Raji (cell line): ENCODE measurements around the gene HLA-DMA.
A peak's percentile ranks its signal among the peaks of the same experiment; 100 is the strongest.

ENCODE experiments used
- POLR2A ChIP-seq: IDR thresholded peaks from 2 replicates; pipeline ENCODE4 v1.6.1; 2011; ENCODE audit warnings: low read depth, low read length, control low read depth; ENCODE audit not compliant: insufficient read depth

HLA-DMA gene

GRCh38 chr6:32977272-32977952 lies 24.5 kb upstream of the HLA-DMA start:
- no peak for TF ChIP-seq POLR2A

- TF ChIP-seq POLR2A: no peak
Measured at GRCh38 chr6:32976334-32977069, 23.6 kb upstream of the HLA-DMA start.

- TF ChIP-seq POLR2A: no peak
Measured at GRCh38 chr6:32975886-32976285, 23.0 kb upstream of the HLA-DMA start.

- TF ChIP-seq POLR2A: no peak
Measured at GRCh38 chr6:32974541-32975308, 21.8 kb upstream of the HLA-DMA start.

- no peak for TF ChIP-seq POLR2A
Measured at GRCh38 chr6:32974016-32974333, 21.1 kb upstream of the HLA-DMA start.

- no peak for TF ChIP-seq POLR2A
Measured at GRCh38 chr6:32973144-32974015, 20.5 kb upstream of the HLA-DMA start.

- TF ChIP-seq POLR2A: no peak
Measured at GRCh38 chr6:32972353-32973143, 19.7 kb upstream of the HLA-DMA start.

- TF ChIP-seq POLR2A: peak; percentile 99
Measured at GRCh38 chr6:32971581-32972352, 18.9 kb upstream of the HLA-DMA start.

- TF ChIP-seq POLR2A: peak; percentile 50; the same call in 1 of the 2 replicates
Measured at GRCh38 chr6:32971242-32971580, 18.3 kb upstream of the HLA-DMA start.

- TF ChIP-seq POLR2A: no peak
Measured at GRCh38 chr6:32970413-32971241, 17.7 kb upstream of the HLA-DMA start.

- peak; percentile 10; the same call in 1 of the 2 replicates for TF ChIP-seq POLR2A
Measured at GRCh38 chr6:32969685-32970412, 17.0 kb upstream of the HLA-DMA start.

- TF ChIP-seq POLR2A: peak; percentile 66; the same call in 1 of the 2 replicates
Measured at GRCh38 chr6:32968867-32969684, 16.2 kb upstream of the HLA-DMA start.
